Measurements from ENCODE around the gene LEKR1. TPM values are rescaled to one million over a fixed set of nuclear protein-coding genes. Genes with fewer than 3 reads are reported as not detected.

The LEKR1 gene
- total RNA-seq: 5.8 TPM
- long read RNA-seq, partial matches to known transcripts: 0 of 2 reads
- long read RNA-seq, other reads (novel, unspliced or antisense): 2 of 2 reads

GRCh38 chr3:156826144-156826895 lies at the start of gene LEKR1:
TSS of gene LEKR1 (plus strand) at chr3:156826353. CDS start at chr3:156829330, 2,977 bp downstream.
- Histone ChIP-seq H3K27me3 (ENCODE audit: low read depth) (no peaks in the 10 kb centered on the region), H3K36me3 (no peaks in the 10 kb centered on the region), H3K4me1 (peaks cover 8% of the 10 kb centered on the region), H3K4me3 (peak within 1 kb of the TSS; percentile 78), H3K27ac (peak within 1 kb of the TSS; percentile 96), H3K9me3 (no peaks in the 10 kb centered on the region)
- DNase-seq: peak; percentile 94
- ATAC-seq: peak; percentile 97
- TF ChIP-seq, protein P1, sequence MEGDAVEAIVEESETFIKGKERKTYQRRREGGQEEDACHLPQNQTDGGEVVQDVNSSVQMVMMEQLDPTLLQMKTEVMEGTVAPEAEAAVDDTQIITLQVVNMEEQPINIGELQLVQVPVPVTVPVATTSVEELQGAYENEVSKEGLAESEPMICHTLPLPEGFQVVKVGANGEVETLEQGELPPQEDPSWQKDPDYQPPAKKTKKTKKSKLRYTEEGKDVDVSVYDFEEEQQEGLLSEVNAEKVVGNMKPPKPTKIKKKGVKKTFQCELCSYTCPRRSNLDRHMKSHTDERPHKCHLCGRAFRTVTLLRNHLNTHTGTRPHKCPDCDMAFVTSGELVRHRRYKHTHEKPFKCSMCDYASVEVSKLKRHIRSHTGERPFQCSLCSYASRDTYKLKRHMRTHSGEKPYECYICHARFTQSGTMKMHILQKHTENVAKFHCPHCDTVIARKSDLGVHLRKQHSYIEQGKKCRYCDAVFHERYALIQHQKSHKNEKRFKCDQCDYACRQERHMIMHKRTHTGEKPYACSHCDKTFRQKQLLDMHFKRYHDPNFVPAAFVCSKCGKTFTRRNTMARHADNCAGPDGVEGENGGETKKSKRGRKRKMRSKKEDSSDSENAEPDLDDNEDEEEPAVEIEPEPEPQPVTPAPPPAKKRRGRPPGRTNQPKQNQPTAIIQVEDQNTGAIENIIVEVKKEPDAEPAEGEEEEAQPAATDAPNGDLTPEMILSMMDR (IDR thresholded peaks at IDR 0.05): no peak
- intact Hi-C loops (cut with DNase I): no loop called here

GRCh38 chr3:156776871-156777270 lies 49.3 kb upstream of the LEKR1 start:
- TF ChIP-seq, protein P1 (IDR thresholded peaks at IDR 0.05): no peak
- Histone ChIP-seq H3K36me3 (no peaks in the 10 kb centered on the region), H3K4me3 (no peak overlapping the region), H3K9me3 (no peaks in the 10 kb centered on the region), H3K27ac (no peak overlapping the region), H3K27me3 (ENCODE audit: low read depth) (no peaks in the 10 kb centered on the region), H3K4me1 (no peaks in the 10 kb centered on the region)
- DNase-seq: no peak
- intact Hi-C loops (cut with DNase I): no loop called here
- ATAC-seq: no peak

DNA sequence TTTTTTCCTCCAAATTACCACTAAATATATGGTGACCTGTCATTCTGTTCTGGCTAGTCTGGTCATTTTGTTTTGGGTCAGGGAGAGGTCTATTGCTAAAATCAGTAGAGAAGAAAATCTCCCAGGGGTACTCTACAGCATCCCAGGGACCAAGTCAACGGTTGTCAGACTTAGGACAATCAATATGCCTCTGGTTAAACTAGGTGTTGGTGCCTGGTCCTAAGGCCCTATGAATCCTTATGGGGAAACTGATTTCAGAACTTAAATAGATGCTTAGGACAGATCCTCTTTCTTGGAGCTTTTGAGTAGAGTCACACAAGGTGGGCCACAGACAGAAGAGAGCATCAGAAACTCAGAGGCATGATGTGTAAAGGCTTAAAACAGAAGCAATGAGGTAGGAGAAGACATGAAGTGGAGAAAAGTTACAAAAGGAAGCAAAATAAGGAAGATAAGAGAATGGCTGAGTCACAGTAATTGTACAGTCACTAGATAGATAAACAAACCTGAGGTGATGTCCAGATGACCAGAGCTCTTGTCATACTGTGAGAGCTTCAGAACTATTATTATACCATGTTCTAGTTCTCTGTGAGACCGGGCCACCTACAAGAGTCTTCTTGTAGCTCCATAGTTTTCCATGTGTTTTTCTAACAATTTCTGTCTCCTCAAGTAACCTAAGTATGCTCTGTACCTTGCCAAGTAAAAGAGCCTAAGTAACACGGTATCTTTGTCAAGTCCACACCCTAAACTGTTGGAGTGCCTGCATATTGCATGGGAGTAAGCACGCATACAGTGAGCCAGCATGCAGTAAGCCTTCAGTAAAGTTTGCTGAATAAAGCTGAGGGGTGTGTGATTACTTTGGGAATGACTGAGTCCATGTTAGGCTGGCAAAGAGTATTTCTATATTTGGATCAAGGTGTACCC lies 44.6 kb upstream of the LEKR1 start:
- Histone ChIP-seq H3K9me3 (no peaks in the 10 kb centered on the region), H3K36me3 (no peaks in the 10 kb centered on the region), H3K4me3 (no peak overlapping the region), H3K27me3 (ENCODE audit: low read depth) (no peaks in the 10 kb centered on the region), H3K4me1 (no peaks in the 10 kb centered on the region), H3K27ac (no peak overlapping the region)
- TF ChIP-seq, protein P1 (IDR thresholded peaks at IDR 0.05): no peak
- DNase-seq: no peak
- peak; percentile 57 to 78 for ATAC-seq
- intact Hi-C loops (cut with DNase I): no loop called here

DNA sequence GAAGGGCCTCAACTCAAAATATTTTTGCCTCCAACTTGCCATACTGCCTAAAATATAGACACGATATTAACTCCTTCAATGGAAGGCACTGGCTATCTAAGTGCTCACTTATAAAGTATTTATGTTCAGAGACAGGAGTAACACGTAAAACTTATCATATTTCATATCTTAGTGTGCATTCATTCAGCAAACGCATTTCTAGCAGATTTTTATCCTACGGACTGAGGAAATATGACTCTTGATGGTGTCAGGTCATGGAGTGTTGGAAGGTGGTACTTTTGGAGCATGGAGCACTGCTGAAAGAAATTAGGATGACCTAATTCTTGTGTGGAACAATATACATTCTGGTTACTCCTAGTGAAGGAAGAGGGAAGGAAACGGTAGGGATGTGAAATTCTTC lies 43.8 kb upstream of the LEKR1 start:
- no peaks in the 10 kb centered on the region for H3K27me3 ChIP-seq (ENCODE audit: low read depth)
- no peak for ATAC-seq
- no peaks in the 10 kb centered on the region for H3K36me3 ChIP-seq
- H3K9me3 ChIP-seq: no peaks in the 10 kb centered on the region
- no peaks in the 10 kb centered on the region for H3K4me1 ChIP-seq
- intact Hi-C loops (cut with DNase I): no loop called here
- H3K4me3 ChIP-seq: no peak overlapping the region
- H3K27ac ChIP-seq: no peak overlapping the region
- DNase-seq: no peak
- TF ChIP-seq, protein P1 (IDR thresholded peaks at IDR 0.05): no peak

DNA sequence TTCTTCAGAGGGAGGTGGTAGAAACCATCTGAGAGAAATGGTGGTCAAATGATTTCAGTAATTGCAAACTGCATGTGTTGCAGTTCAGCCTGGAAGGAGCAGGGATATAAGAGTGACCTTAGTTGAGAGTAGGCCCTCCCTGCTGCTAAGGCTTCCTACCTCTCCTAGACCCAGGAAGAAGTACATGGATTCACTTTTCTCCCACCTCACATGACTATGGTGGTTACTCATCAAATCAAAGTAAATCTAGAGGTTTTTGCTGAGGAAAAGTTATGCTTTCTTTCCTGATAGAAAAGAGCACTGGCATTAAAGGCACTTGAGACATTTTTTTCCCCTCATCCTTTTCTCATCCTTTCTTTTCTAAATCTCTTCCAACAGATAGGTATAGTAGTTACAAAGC lies 43.2 kb upstream of the LEKR1 start:
- intact Hi-C loops (cut with DNase I): no loop called here
- TF ChIP-seq, protein P1 (IDR thresholded peaks at IDR 0.05): no peak
- ATAC-seq: no peak
- Histone ChIP-seq H3K36me3 (no peaks in the 10 kb centered on the region), H3K4me3 (no peak overlapping the region), H3K4me1 (no peaks in the 10 kb centered on the region), H3K9me3 (no peaks in the 10 kb centered on the region), H3K27me3 (ENCODE audit: low read depth) (no peaks in the 10 kb centered on the region), H3K27ac (no peak overlapping the region)
- no peak for DNase-seq

Data from lower lobe of right lung (tissue), 2 donors.